ENCODE results near the gene OBSCN.

The OBSCN gene

DNA sequence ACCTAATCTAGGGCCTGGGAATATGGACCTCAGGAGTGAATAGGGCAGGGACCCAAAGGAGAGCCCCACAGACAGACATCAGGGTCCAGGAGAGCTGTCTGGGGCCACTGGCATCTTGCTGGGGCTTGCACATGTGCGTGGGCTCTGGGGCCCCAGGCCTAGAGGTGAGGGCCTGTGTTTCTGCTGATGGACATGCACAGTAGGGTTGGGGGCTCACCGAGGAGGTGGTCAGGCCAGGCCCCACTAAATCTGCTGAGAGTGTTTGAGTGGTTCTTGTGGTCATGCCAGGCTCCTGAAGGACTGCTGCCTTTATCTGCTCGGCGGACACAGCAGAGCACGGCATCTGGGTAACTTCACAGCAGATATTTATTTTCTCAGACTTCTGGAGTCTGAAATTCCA is 87.4 kb downstream of the OBSCN start:
- no peak for DNase-seq

GRCh38 chr1:228295981-228296380 is 88.1 kb downstream of the OBSCN start:
- DNase-seq = no peak

DNA sequence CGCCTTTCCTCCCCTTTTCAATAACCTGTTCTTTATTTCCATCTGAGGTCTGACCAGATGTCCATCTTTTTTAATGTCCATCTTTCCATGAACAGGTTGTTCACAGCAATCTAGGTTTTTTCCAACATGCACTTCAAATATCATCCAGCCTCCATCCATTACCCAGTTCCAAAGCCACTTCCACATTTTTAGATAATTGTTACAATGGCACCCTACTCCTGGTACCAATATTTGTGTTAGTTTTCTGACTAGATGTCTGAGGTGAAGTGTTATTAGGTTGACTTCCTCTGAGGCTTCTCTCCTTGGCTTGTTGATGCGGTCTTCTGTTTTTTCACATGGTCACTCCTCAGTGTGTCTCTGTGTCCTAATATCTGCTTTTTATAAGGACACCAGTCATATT is 89.4 kb downstream of the OBSCN start:
- no peak for DNase-seq

DNA sequence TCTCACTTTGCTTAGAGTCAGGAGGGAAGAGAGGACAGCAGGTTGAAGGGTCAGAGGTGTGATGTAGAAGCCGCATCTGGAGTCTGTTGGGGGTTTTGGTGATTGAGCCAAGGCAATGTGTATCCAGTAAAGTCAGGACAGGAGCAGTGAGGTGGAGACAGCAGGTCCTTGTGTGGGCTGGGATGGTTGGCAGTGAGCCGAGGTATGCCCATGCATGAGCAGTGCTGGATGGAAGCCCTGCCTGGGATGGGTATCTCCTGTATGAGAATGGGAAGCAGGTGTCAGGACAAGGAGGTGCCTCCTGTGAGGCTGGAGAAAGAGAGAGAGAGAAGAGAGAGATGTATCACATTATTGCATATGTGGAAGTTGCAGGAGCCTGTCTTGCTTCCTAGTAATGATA is 90.0 kb downstream of the OBSCN start:
- no peak for DNase-seq

- DNase-seq = no peak
Observed at GRCh38 chr1:228298471-228298870, 90.6 kb downstream of the OBSCN start.

- no peak for DNase-seq
Observed at GRCh38 chr1:228299211-228299610, 91.4 kb downstream of the OBSCN start.

DNA sequence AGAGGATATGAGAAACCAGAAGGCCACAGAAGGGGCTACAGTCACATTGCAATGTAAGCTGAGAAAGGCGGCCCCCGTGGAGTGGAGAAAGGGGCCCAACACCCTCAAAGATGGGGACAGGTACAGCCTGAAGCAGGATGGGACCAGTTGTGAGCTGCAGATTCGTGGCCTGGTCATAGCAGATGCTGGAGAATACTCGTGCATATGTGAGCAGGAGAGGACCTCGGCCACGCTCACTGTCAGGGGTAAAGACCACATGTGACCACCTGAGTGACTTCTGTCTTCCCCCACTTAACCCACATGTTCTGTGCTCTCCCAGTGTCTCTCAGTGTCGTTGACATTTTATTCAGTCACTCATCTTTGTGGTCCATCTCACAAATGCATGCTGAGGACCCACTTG is 92.1 kb downstream of the OBSCN start:
- no peak for DNase-seq

DNA sequence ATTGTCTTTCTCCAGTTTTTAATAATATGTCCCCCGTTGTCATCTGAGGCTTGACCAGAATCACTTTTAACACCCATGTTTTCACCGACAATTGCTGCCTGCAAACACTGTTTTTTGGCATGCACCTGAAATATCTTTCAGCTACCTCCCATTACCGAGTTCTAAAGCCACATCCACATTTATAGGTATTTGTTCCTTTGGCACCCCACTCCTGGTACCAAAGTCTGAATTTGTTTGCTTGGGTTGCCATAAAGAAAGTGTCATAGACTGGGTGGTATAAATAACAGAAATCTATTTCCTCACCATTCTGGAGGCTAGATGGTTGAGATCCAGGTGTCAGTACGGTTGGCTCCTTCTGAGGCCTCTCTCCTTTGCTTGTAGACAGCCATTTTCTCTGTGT is 94.2 kb downstream of the OBSCN start:
- DNase-seq = no peak

DNA sequence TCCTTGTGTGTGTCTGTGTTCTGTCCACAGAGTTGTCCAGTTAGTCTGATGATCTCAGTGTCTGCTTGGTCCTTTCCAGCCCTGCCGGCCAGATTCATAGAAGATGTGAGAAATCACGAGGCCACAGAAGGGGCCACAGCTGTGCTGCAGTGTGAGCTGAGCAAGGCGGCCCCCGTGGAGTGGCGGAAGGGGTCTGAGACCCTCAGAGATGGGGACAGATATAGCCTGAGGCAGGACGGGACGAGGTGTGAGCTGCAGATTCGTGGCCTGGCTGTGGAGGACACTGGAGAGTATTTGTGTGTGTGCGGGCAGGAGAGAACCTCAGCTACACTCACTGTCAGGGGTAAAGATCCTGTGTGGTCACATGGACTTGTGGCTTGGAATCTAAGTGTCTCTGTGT is 95.8 kb downstream of the OBSCN start:
- DNase-seq = no peak

GRCh38 chr1:228304225-228304624 is 96.4 kb downstream of the OBSCN start:
- no peak for DNase-seq

DNA sequence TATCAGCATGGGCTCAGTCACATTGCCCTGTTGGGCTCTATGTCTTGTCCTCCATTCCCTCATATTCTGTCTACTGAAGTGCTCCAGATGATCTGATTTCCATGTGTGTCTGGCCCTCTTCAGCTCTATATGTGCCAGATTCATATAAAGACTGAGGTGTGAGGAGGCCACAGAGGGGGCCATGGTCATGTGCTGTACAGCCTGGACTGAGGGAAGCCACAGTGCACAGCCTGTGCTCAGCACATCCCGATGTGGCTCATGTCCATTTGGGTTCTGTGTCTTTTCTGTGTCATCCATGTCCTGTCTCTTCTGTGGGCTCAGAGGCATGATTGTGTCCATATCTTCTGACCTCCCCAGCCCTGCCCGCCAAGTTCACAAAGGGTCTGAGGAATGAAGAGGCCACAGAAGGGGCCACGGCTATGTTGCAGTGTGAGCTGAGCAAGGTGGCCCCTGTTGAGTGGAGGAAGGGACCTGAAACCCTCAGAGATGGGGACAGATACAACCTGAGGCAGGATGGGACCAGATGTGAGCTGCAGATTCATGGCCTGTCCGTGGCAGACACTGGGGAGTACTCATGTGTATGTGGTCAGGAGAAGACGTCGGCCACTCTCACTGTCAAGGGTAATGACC is 97.0 kb downstream of the OBSCN start:
- no peak for DNase-seq

- no peak for DNase-seq
Observed at GRCh38 chr1:228305721-228306152, 97.9 kb downstream of the OBSCN start.

GRCh38 chr1:228306275-228307217 is 98.7 kb downstream of the OBSCN start:
- DNase-seq = no peak

DNA sequence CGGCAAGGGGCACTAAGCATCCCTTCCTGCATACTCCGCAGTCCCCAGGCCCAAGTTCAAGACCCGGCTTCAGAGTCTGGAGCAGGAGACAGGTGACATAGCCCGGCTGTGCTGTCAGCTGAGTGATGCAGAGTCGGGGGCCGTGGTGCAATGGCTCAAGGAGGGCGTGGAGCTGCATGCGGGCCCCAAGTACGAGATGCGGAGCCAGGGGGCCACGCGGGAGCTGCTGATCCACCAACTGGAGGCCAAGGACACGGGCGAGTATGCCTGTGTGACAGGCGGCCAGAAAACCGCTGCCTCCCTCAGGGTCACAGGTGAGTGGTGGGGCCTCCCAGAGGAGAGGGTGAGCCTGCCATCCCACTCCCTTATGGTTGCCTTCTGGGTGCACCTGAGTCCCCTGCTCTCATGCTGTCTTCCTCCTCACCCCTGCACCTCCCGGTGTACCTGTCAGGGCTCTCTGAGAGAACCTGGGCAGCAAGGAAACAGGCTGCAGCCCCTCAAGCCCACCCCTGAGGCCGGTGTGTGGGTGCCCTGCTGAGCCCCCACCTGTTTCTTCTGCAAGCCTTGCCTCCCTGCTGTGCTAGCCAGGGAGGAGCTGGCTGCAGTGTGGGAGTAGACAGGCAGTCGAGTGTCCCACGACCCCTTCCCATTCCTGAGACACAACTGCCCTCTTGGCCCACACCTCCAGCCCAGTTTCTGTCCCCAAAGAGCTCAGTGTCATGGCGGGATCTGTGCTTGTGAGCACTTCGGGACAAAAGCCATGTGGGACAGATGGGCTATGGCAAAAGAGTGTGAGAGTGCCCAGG is 99.6 kb downstream of the OBSCN start:
- no peak for DNase-seq

GRCh38 chr1:228308085-228308601 is 100.3 kb downstream of the OBSCN start:
- DNase-seq = no peak

DNA sequence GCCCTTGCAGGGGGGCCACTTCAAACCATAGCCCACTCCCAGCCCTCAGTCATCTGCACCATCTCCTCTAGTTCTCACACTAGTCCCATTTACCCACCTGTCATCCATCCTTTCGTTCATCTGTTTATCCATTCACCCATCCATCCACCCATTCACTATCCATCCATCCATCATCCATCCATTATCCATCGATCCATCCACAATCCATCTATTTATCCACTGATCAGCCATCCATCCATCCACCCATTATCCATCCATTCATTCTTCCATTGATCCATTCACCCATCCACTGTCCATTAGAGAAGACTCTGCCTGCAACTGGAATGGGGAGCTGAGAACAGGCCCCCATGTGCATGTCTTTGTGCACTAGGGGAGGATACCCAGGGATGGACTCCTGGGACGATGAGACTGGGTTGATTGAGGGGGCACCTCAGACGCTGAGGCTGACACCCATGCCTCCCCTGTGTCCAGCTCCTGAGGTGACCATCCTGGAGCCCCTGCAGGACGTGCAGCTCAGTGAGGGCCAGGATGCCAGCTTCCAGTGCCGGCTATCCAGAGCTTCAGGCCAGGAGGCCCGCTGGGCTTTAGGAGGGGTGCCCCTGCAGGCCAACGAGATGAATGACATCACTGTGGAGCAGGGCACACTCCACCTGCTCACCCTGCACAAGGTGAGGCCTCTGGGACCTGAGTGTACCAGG is 100.9 kb downstream of the OBSCN start:
- DNase-seq = no peak

GRCh38 chr1:228309326-228310067 is 101.7 kb downstream of the OBSCN start:
- no peak for DNase-seq

- no peak for DNase-seq
Observed at GRCh38 chr1:228310162-228310792, 102.4 kb downstream of the OBSCN start.

DNA sequence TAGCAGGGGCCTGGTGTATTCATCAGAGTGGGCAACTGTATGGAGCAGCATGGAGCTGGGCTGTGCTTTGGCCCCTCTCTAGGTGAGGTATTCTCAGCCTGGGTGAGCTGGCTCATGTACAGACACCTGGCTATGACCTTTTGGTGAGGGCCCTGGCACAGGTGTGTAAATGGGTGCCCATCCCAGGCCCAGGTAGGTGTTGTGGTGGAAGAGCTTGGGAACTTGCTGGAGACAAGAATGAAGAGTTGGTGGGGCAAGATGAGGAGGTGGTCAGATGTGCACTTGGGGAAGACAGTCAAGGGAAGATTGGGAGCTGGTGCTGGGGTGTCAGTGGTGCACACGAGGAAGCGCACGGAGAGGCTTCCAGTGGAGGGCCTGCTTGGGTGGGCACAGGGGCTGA is 103.2 kb downstream of the OBSCN start:
- DNase-seq = no peak

DNA sequence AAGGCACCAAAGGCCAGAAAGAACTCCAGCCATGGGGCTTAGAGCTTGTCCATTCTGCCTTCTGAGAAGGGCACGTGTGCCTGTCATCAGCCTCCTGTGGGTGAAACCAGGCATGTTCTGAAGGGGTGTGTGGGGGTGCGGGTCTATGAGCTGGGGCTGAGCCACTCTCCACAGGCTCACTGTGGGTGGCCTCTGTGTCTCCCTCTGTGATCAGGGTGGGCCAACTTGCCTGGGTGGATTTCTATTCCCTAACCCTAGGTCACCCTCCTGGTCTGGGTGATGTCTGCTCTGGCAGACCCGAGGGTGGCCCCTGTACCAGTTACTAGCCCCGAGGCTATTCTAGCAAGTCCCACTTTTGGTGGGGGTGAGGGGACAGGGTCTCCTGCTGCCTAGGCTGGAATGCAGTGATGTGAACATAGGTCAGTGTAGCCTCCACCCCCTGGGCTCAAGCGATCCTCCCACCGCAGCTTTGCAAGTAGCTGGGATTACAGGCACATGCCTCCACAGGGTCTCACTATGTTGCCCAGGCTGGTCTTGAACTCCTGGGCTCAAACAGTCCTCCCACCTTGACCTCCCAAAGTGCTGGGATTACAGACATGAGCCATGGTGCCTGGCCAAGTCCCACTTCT is 104.4 kb downstream of the OBSCN start:
- no peak for DNase-seq

Measured in activated CD4-positive, alpha-beta T cell treated with anti-CD3 and anti-CD28 coated beads, Interleukin-2, amount 50 U/mL, for 1 hour (primary cell).